Epithelial cell of esophagus (primary cell): Measurements from ENCODE around the gene VPS36.
"Not testable (repeated sequence)": the region's sequence is repeated elsewhere in the genome, so short reads cannot be mapped to it uniquely, and the experiment has no call there.

ENCODE experiments used
- DNase-seq: peaks from one replicate; pipeline ENCODE4 v3.0.0; 2010; ENCODE audit warnings: low read depth
- H3K4me3 ChIP-seq: 2 replicates; pipeline ENCODE4 v1.5.1; 2011; ENCODE audit warnings: mild to moderate bottlenecking, low read length, control low read depth
- TF ChIP-seq, protein P1 (sequence below): IDR thresholded peaks from 2 replicates; pipeline ENCODE4 v1.5.1; 2011; ENCODE audit warnings: low read depth, mild to moderate bottlenecking, low read length, control low read depth, inconsistent platforms; ENCODE audit not compliant: insufficient read depth; ENCODE audit errors: missing control alignments

The VPS36 gene

DNA sequence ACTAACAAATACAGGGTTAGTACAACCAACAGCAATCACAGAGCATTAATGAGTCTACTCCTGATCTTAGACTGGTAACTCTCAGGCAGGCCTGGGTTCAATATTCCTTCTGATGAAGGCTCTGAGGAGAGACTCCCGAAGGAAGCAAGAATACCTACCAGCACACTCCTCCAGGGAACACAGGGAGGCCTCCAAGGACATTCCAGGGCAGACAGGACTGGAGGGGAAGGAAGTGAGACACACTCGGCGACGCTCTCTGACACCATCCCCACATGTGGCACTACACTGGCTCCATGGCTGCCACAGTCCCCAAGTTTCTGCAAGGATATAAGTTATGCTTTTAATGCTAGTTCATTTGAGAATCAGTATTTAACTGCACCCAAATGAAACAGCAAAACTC lies 64.6 kb downstream of the VPS36 start:
- no peak for DNase-seq
- TF ChIP-seq, protein P1, sequence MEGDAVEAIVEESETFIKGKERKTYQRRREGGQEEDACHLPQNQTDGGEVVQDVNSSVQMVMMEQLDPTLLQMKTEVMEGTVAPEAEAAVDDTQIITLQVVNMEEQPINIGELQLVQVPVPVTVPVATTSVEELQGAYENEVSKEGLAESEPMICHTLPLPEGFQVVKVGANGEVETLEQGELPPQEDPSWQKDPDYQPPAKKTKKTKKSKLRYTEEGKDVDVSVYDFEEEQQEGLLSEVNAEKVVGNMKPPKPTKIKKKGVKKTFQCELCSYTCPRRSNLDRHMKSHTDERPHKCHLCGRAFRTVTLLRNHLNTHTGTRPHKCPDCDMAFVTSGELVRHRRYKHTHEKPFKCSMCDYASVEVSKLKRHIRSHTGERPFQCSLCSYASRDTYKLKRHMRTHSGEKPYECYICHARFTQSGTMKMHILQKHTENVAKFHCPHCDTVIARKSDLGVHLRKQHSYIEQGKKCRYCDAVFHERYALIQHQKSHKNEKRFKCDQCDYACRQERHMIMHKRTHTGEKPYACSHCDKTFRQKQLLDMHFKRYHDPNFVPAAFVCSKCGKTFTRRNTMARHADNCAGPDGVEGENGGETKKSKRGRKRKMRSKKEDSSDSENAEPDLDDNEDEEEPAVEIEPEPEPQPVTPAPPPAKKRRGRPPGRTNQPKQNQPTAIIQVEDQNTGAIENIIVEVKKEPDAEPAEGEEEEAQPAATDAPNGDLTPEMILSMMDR, result no peak
- no peak overlapping the region for H3K4me3 ChIP-seq

DNA sequence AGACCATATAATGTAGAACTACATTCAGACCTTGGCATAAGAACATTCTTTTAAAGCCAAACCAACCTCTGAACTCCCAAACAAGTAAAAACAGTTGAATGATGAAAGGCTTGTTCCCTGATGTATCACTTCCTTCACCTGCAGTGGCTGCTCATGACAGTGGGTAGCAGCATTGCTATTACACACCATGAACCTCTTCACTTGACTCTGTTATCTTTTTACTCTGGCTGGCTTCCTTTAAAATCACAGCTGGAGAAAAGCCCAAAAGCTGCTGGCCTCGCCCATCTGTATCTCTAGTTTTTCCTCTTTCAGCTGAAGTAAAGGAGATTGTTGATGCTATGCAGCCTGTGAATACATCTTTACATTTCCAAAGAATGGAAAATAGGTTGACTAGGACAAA lies 67.1 kb downstream of the VPS36 start:
- no peak overlapping the region for H3K4me3 ChIP-seq
- DNase-seq, result no peak
- TF ChIP-seq, protein P1, result no peak

DNA sequence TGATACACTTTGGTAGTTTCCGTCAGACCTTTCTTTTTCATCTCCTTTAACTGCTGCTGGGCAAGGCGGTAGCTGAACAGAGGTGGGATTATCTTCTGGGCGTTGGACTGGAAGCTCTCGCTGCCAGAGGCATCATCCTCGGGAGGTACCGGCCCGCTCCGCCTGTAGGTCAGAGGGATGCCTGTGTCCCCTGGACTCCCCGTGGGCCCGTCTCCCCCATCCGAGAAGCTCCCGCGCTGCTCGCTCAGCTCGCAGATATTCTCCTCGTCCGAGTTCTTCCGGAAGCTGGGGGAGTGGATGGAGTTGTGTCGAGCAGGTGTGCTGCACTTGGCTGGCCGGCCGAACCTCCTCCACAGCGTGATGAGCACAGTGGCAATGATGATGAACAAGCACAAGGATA lies 72.1 kb downstream of the VPS36 start:
- TF ChIP-seq, protein P1, result no peak
- H3K4me3 ChIP-seq, result no peak overlapping the region
- DNase-seq, result no peak

DNA sequence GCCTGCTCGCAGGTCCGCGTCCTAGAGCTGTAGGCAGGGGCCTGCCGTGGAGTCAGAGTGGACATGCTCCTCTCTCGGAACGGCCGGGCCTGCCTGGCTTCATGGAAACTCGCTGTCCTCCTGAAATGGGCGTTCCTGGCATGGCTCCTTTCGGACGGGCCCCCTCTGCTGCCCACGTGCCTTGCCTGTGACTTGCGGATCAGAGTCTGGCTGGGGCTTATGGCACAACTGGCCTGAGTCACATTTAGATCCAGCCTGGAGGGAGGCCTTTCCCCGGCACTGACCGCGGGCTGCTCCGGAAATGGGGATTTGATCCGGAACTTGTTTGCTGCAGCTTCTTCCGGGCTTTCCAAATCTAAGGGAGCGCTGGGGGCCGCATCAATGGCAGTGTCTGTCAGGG lies 72.5 kb downstream of the VPS36 start:
- TF ChIP-seq, protein P1, result no peak
- no peak for DNase-seq
- H3K4me3 ChIP-seq, result no peak overlapping the region

DNA sequence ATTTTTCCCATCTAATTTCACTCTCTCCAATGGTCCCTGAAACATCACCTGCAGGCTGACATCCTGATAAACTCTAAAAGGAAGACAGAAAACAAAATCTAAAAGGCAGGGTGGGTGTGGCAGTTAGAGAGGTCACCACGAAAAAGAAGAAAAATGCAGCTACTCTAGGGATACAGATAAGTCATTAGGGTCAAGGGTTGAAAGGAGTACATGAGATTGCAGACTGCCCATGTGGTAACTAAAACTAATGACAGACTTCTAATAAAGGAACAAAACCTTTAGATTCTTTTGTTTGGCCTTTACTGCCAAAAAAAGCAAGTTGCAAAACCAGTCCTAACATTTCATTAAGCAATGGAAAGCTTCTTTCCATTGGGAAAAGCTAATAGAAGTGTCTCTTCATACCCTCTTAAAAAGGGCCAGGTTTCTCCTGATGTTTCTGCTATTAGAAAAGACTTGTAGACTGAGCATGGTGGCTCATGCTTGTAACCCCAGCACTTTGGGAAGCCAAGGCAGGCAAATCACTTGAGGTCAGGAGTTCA lies 75.5 kb downstream of the VPS36 start:
- H3K4me3 ChIP-seq, result no peak overlapping the region
- TF ChIP-seq, protein P1, result no peak
- no peak for DNase-seq

DNA sequence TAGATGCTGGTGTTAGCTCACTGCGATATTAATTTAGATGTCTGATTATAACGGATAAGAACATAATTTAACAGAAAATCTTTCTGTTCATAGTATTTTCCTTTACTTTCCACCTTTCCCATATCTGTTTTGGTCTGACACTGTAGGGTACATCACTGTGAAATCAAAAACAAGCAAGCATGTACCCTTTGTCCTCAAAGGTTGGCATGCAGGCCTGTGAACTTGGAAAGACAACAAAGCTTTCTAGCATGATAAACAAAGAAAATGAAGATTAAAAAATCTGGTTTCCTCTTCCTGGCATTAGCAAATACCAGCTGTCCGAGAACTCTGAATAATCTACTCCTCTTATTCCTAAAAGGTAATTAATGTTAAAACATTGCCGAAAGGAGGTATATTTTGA lies 76.0 kb downstream of the VPS36 start:
- no peak for DNase-seq
- TF ChIP-seq, protein P1, result no peak

DNA sequence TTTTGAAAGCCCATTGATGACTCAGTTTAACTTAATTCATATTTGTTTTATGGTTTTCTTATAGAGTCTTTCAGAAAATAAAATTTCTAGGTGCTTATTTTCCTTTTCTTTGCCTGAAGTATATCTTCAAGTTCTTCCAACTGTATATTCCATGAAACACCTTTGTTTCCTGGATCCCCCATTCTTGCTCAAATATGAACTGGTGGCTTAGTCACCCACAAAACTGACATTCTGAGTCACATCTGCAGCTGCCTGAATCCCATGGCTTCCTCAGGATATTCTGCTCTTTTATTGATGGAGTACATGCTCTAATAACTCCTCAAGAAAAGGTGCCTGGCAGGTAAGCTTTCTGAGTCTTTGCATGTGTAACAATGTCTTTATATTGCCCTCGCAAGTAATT lies 77.2 kb downstream of the VPS36 start:
- DNase-seq, result peak; percentile 57

More for the DNA sequence above, 76.0 kb downstream of the VPS36 start:
- no peak overlapping the region for H3K4me3 ChIP-seq

More for the DNA sequence above, 77.2 kb downstream of the VPS36 start:
- H3K4me3 ChIP-seq, result not testable (repeated sequence)
